ENCODE results near the gene TMEM181. TPM values are rescaled to one million over a fixed set of nuclear protein-coding genes. Genes with fewer than 3 reads are reported as not detected.
"Not testable (repeated sequence)": the region's sequence is repeated elsewhere in the genome, so short reads cannot be mapped to it uniquely, and the experiment has no call there.

The TMEM181 gene
- total RNA-seq, 2 experiments from 2014 or later: 8.3 to 9.9 TPM

- POLR2A ChIA-PET: no interaction called here
- Mint-ChIP-seq H3K9me3 (ENCODE audit: low read depth) (no peaks in the 10 kb centered on the region), H3K36me3 (ENCODE audit: low read depth) (peaks cover 88% of the 10 kb centered on the region)
Measured at GRCh38 chr6:158667360-158667981, 107.6 kb downstream of the TMEM181 start.

DNA sequence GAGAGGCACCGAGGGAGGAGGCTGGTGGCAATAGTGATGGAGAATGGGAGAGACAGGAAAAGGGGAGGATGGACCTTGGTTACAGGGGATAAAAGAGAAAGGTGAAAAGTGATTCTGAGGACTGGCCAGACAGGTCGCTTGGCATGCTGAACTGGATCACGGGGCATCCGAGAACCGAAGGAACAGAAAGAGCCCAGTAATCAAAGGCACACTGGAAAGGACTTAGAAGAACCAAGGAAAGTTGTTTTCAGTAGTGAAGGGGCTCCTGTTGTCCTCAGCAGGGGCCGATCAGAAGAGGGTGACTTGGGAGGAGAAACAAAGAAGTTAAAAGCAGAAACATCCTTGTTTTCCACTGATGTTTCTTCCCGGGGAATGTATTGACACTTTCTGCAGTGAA is 108.8 kb downstream of the TMEM181 start:
- intact Hi-C loops (cut with DNase I, micrococcal nuclease): no loop called here
- POLR2A ChIA-PET: no interaction called here
- Mint-ChIP-seq H3K27ac (no peak overlapping the region), H3K36me3 (ENCODE audit: low read depth) (peaks cover 83% of the 10 kb centered on the region), H3K9me3 (ENCODE audit: low read depth) (no peaks in the 10 kb centered on the region), H3K4me1 (peaks cover 7% of the 10 kb centered on the region), H3K27me3 (no peaks in the 10 kb centered on the region), H3K4me3 (no peak overlapping the region)
- no peak for DNase-seq
- ATAC-seq: no peak
- CTCF ChIA-PET: interaction anchor here (0.7 to 1.0 kb wide), 2 partner anchors 23 to 33 kb away, joined by 4 to 5 read pairs; no protein-coding TSS in a partner anchor

More at GRCh38 chr6:158667360-158667981, 107.6 kb downstream of the TMEM181 start:
- ATAC-seq (no peak), DNase-seq (no peak)
- Mint-ChIP-seq H3K4me3 (no peak overlapping the region), H3K27ac (peak overlapping the region; percentile 25), H3K27me3 (no peaks in the 10 kb centered on the region), H3K4me1 (peaks cover 15% of the 10 kb centered on the region)
- CTCF ChIA-PET: no interaction called here
- intact Hi-C loops (cut with DNase I, micrococcal nuclease): no loop called here

DNA sequence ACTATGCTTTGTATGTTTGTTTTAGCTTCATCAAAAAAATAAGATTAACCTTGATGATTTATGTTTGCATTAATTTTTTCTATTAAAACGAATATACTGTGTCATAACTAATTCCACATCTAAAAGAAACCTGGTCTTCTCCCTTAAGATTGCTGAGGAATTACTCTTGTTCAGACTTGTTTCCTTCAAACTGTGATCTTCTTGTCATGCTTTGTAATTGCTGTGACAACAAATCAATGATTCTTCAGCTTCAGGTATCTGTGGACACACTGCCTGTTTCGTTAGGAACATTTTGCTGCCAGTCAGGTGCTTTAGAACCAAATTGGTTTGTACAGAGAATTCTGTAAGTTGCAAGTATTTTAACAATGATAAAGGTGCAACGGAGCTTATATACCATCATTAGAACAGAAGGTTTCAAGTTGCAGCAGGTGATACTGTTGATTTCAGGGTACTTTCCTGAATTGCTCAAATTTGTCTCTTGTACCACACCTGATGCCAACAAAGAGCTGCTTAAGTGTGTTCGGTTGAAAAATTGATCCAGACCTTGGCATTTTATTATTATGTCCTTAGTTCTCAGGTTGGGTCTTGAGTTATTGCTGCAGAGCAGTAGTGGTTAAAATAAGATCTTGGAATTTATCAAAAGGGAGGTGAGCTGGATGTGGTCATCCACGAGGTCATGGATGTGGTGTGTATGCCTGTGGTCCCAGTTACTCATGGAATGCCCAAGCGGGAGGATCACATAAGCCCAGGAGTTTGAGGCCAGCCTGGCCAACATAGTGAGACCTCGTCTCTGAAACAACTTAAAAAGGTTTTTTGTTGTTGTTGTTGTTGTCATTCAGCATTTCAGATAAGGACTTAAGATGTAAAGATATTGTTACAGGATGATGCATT is 109.5 kb downstream of the TMEM181 start:
- peak overlapping the region; percentile 3 for H3K27ac Mint-ChIP-seq
- H3K9me3 Mint-ChIP-seq (ENCODE audit: low read depth): no peaks in the 10 kb centered on the region
- ATAC-seq (no peak), DNase-seq (no peak)
- CTCF ChIA-PET: interaction anchor here (0.7 to 1.0 kb wide), 2 partner anchors 16 to 22 kb away, joined by 3 to 5 read pairs; no protein-coding TSS in a partner anchor
- POLR2A ChIA-PET: interaction anchor here (0.6 kb wide), 1 partner anchor 467 kb away, joined by 3 read pairs; no protein-coding TSS in a partner anchor
- peaks cover 7% of the 10 kb centered on the region for H3K4me1 Mint-ChIP-seq
- peaks cover 83% of the 10 kb centered on the region for H3K36me3 Mint-ChIP-seq (ENCODE audit: low read depth)
- H3K4me3 Mint-ChIP-seq: no peak overlapping the region
- no peaks in the 10 kb centered on the region for H3K27me3 Mint-ChIP-seq
- intact Hi-C loops (cut with DNase I, micrococcal nuclease): loop anchor here in 1 of 2 experiments (5.0 kb wide), 1 partner anchor 32 kb away; no protein-coding TSS in a partner anchor

DNA sequence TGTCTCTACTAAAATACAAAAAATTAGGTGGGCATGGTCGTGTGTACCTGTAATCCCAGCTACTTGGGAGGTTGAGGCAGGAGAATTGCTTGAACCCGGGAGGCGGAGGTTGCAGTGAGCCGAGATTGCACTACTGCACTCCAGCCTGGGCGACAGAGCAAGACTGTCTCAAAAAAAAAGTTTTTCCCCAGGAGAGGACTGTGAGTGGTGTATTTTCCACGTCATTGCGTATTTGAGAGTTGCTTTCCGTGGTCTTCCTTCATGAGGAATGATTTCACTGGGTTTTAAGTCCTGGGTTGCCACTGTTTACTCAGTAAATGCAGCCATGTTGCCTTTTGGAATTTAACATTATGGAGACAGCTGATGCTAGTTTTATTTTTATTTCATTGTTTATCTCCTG is 112.2 kb downstream of the TMEM181 start:
- POLR2A ChIA-PET, H3K4me1 Mint-ChIP-seq: not testable (repeated sequence)

GRCh38 chr6:158672726-158673125 is 112.8 kb downstream of the TMEM181 start:
- Mint-ChIP-seq H3K36me3 (ENCODE audit: low read depth) (peaks cover 75% of the 10 kb centered on the region), H3K4me3 (no peak overlapping the region), H3K9me3 (ENCODE audit: low read depth) (no peaks in the 10 kb centered on the region), H3K27ac (no peak overlapping the region), H3K27me3 (no peaks in the 10 kb centered on the region), H3K4me1 (peaks cover 9% of the 10 kb centered on the region)
- intact Hi-C loops (cut with DNase I, micrococcal nuclease): loop anchor here in 1 of 2 experiments (5.0 kb wide), 1 partner anchor 35 kb away; no protein-coding TSS in a partner anchor
- CTCF ChIA-PET: interaction anchor here (0.7 to 1.3 kb wide), 3 partner anchors 11 to 46 kb away, joined by 4 read pairs; no protein-coding TSS in a partner anchor
- DNase-seq (no peak), ATAC-seq (no peak)
- POLR2A ChIA-PET: interaction anchor here (0.7 to 0.9 kb wide), 2 partner anchors 9 to 78 kb away, joined by 3 to 6 read pairs; no protein-coding TSS in a partner anchor

More for the DNA sequence above, 112.2 kb downstream of the TMEM181 start:
- intact Hi-C loops (cut with DNase I, micrococcal nuclease): loop anchor here in 1 of 2 experiments (5.0 kb wide), 1 partner anchor 35 kb away; no protein-coding TSS in a partner anchor
- ATAC-seq; H3K27me3 Mint-ChIP-seq; DNase-seq; H3K27ac Mint-ChIP-seq; H3K9me3 Mint-ChIP-seq (ENCODE audit: low read depth); H3K4me3 Mint-ChIP-seq: not testable (repeated sequence)
- CTCF ChIA-PET: interaction anchor here (0.7 to 1.3 kb wide), 3 partner anchors 10 to 47 kb away, joined by 4 read pairs; no protein-coding TSS in a partner anchor
- H3K36me3 Mint-ChIP-seq (ENCODE audit: low read depth): peaks cover 78% of the 10 kb centered on the region

DNA sequence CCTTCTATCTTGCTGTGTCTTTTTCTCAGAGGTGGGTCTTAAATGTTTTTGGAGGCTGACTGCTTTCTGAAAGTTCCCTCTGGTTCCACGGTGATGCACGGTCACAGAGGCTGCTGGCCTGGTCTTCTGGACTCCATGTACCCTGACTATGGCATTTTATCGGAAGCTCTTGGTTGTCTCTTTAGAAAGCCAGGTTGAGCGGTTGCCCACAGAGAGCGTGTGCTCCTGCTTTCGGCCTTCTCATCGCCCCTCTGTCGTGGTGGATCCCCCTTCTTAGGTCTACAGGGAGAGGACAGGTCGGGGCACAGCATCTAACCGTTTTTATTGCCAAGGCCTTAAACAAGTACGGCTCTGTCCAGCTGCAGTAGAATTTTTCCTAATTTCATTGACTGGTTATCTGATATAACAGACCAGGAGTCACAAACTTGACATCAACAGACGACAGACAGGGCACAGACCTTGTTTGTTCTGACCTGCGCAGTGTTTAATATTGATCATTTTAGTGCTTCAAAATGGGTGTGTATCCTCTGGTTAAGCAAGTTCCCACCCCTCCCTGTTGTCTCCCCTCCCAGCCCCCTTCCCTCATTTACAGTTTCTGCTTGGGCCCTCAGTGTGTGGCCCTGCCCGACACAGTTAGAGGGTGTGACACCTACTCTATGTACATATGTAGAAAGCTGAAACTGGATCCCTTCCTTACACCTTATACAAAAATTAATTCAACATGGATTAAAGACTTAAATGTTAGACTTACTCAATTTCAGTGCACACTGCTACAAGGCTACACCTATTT is 114.6 kb downstream of the TMEM181 start:
- H3K27me3 Mint-ChIP-seq: no peaks in the 10 kb centered on the region
- peaks cover 78% of the 10 kb centered on the region for H3K36me3 Mint-ChIP-seq (ENCODE audit: low read depth)
- H3K9me3 Mint-ChIP-seq (ENCODE audit: low read depth): no peaks in the 10 kb centered on the region
- peaks cover 11% of the 10 kb centered on the region for H3K4me1 Mint-ChIP-seq
- ChIA-PET CTCF (interaction anchor here (0.7 to 2.0 kb wide), 3 partner anchors 12 to 198 kb away, joined by 3 to 7 read pairs (median 4); no protein-coding TSS in a partner anchor), POLR2A (interaction anchor here (0.6 kb wide), 1 partner anchor 16 kb away, joined by 3 read pairs; no protein-coding TSS in a partner anchor)
- DNase-seq: no peak
- intact Hi-C loops (cut with DNase I, micrococcal nuclease): loop anchor here in 1 of 2 experiments (5.0 kb wide), 1 partner anchor 37 kb away; no protein-coding TSS in a partner anchor
- H3K27ac Mint-ChIP-seq: no peak overlapping the region
- ATAC-seq: no peak
- H3K4me3 Mint-ChIP-seq: no peak overlapping the region

- H3K27me3 Mint-ChIP-seq; H3K27ac Mint-ChIP-seq; H3K9me3 Mint-ChIP-seq (ENCODE audit: low read depth); CTCF ChIA-PET; intact Hi-C loops (cut with DNase I, micrococcal nuclease); DNase-seq; H3K4me3 Mint-ChIP-seq; H3K4me1 Mint-ChIP-seq; ATAC-seq: not testable (repeated sequence)
- peaks cover 84% of the 10 kb centered on the region for H3K36me3 Mint-ChIP-seq (ENCODE audit: low read depth)
- POLR2A ChIA-PET: interaction anchor here (0.6 kb wide), 1 partner anchor 25 kb away, joined by 6 read pairs; no protein-coding TSS in a partner anchor
Measured at GRCh38 chr6:158677094-158677493, 117.2 kb downstream of the TMEM181 start.

GRCh38 chr6:158677906-158678578 is 118.2 kb downstream of the TMEM181 start:
- peaks cover 85% of the 10 kb centered on the region for H3K36me3 Mint-ChIP-seq (ENCODE audit: low read depth)
- intact Hi-C loops (cut with DNase I, micrococcal nuclease): no loop called here
- no peak for DNase-seq
- CTCF ChIA-PET: interaction anchor here (0.7 kb wide), 1 partner anchor 277 kb away, joined by 3 read pairs; no protein-coding TSS in a partner anchor
- peaks cover 9% of the 10 kb centered on the region for H3K4me1 Mint-ChIP-seq
- ATAC-seq: no peak
- POLR2A ChIA-PET: no interaction called here
- H3K27me3 Mint-ChIP-seq: no peaks in the 10 kb centered on the region
- no peaks in the 10 kb centered on the region for H3K9me3 Mint-ChIP-seq (ENCODE audit: low read depth)
- peak overlapping the region; percentile 13 for H3K27ac Mint-ChIP-seq
- H3K4me3 Mint-ChIP-seq: no peak overlapping the region

DNA sequence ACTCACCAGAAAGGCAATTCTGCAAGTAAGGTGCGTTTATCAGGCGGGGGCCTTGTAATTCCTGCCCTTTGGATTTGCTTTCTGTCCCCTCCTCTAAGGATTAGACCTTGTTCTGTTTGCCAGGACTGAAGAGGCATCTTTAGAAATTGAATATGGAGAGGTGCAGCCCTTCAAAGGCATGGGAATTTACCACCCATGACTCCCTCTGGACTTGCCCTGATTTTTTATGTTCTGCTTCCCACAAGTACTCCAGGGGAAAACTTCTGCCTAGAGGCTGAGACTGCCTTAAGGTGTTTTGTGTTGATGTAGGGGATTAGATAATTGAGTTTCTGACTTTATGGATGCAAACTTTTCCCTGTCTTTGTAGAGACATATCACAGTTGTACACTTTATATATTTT is 120.1 kb downstream of the TMEM181 start:
- no peak for ATAC-seq
- Mint-ChIP-seq H3K36me3 (ENCODE audit: low read depth) (peaks cover 87% of the 10 kb centered on the region), H3K4me1 (peaks cover 24% of the 10 kb centered on the region), H3K4me3 (no peak overlapping the region), H3K9me3 (ENCODE audit: low read depth) (no peaks in the 10 kb centered on the region), H3K27ac (no peak overlapping the region), H3K27me3 (no peaks in the 10 kb centered on the region)
- intact Hi-C loops (cut with DNase I, micrococcal nuclease): no loop called here
- ChIA-PET CTCF (interaction anchor here (0.6 to 1.6 kb wide), 2 partner anchors 11 to 1288 kb away, joined by 3 to 6 read pairs; no protein-coding TSS in a partner anchor), POLR2A (no interaction called here)
- no peak for DNase-seq

DNA sequence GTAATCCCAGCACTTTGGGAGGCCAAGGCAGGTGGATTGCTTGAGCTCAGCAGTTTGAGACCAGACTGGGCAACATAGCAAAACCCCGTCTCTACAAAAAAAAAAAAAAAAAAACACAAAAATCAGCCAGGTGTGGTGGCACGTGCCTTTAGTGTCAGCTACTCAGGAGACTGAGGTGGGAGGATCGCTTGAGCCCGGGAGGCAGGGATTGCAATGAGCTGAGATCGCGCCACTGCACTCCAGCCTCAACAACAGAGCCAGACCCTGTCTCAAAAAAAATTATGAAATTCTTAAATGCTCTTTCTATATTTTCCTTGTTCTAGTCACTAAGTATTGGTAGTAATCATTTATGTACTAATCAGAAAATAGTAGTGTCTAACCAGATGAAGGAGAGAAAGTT is 120.6 kb downstream of the TMEM181 start:
- Mint-ChIP-seq H3K4me1 (peaks cover 26% of the 10 kb centered on the region), H3K9me3 (ENCODE audit: low read depth) (no peaks in the 10 kb centered on the region), H3K4me3 (no peak overlapping the region), H3K27me3 (no peaks in the 10 kb centered on the region), H3K36me3 (ENCODE audit: low read depth) (peaks cover 85% of the 10 kb centered on the region), H3K27ac (no peak overlapping the region)
- ATAC-seq (no peak), DNase-seq (no peak)
- POLR2A ChIA-PET: no interaction called here
- CTCF ChIA-PET: interaction anchor here (0.6 to 1.6 kb wide), 2 partner anchors 10 to 1288 kb away, joined by 3 to 6 read pairs; no protein-coding TSS in a partner anchor
- intact Hi-C loops (cut with DNase I, micrococcal nuclease): no loop called here
